Measurements from ENCODE around the gene ACSL1. TPM values are rescaled to one million over a fixed set of nuclear protein-coding genes. Genes with fewer than 3 reads are reported as not detected.
"Not testable (repeated sequence)": the region's sequence is repeated elsewhere in the genome, so short reads cannot be mapped to it uniquely, and the experiment has no call there.

Gene ACSL1
- total and polyA plus RNA-seq, 2 of the 8 experiments (the other 6 are each of a cell fraction or from before 2014, with no cell fraction given) = 2.3 to 8.7 TPM

DNA sequence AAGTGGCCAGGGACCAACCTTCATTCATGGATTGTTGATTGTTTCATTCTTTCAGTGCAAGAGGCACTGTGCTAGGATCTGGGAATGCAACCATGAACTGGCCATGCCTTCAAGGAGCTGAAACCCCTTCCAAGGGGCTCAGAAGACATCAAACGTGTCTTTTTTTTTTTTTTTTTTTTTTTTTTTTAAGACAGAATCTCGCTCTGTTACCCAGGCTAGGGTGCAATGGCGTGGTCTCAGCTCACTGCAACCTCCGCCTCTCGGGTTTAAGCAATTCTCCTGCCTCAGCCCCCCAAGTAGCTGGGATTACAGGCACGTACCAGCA is 13.3 kb upstream of the ACSL1 start:
- H2BK12ac ChIP-seq (ENCODE audit: low read depth, low read length); H3K36me3 ChIP-seq (ENCODE audit: control insufficient read depth in 2 of 4, insufficient read depth in 4 of 4, low read length in 3 of 4); CTCF ChIA-PET (ENCODE audit: partially characterized antibody); H3K23me2 ChIP-seq (ENCODE audit: low read depth, low read length); H3K79me1 ChIP-seq (ENCODE audit: low read depth, low read length); POLR2A ChIA-PET (ENCODE audit: partially characterized antibody); H2BK20ac ChIP-seq (ENCODE audit: low read length); H3K9me3 ChIP-seq (ENCODE audit: insufficient read depth in 2 of 2, low read depth in 1 of 2, low read length in 1 of 2); H4K20me1 ChIP-seq (replicated peaks in 1 of 2; ENCODE audit: control insufficient read depth in 1 of 2, insufficient read depth in 2 of 2, low read length in 2 of 2); H3K27ac ChIP-seq (ENCODE audit: low read depth, low read length); H4K8ac ChIP-seq (ENCODE audit: extremely low read depth, insufficient read depth, low read length); H3K56ac ChIP-seq (replicated peaks; ENCODE audit: insufficient read length, low read depth, low read length); H2BK15ac ChIP-seq (ENCODE audit: low read length); H2BK120ac ChIP-seq (replicated peaks; ENCODE audit: low read depth, low read length); H4K91ac ChIP-seq (replicated peaks; ENCODE audit: insufficient read length, low read length); H2AK5ac ChIP-seq (ENCODE audit: low read depth, low read length); H3K4me2 ChIP-seq (ENCODE audit: insufficient read depth in 1 of 2, low read depth in 2 of 2, low read length in 2 of 2); H3K9ac ChIP-seq (replicated peaks in 1 of 4; ENCODE audit: extremely low read depth in 1 of 4, low read depth in 3 of 4, low read length in 3 of 4); H3K79me2 ChIP-seq (ENCODE audit: control insufficient read depth in 1 of 2, insufficient read depth in 2 of 2, low read length in 2 of 2); H3K14ac ChIP-seq (ENCODE audit: insufficient read length); H2BK5ac ChIP-seq (ENCODE audit: low read depth, low read length); H2AFZ ChIP-seq (ENCODE audit: low read length); FAIRE-seq; H4K5ac ChIP-seq (ENCODE audit: insufficient read length, low read depth, low read length); H3K27me3 ChIP-seq (replicated peaks in 1 of 4; ENCODE audit: control insufficient read depth in 3 of 4, extremely low read depth in 1 of 4, insufficient read depth in 3 of 4, low read length in 3 of 4); H3K4ac ChIP-seq (replicated peaks; ENCODE audit: insufficient read length, low read depth, low read length); H3K4me3 ChIP-seq (ENCODE audit: extremely low read depth in 1 of 4, insufficient read depth in 2 of 4, low read depth in 3 of 4, low read length in 4 of 4); H3K18ac ChIP-seq (ENCODE audit: extremely low read depth, low read length); DNase-seq (ENCODE audit: low read depth in 1 of 2, low spot score in 2 of 2); H3K4me1 ChIP-seq (replicated peaks in 1 of 4; ENCODE audit: control insufficient read depth in 3 of 4, insufficient read depth in 4 of 4, low read length in 3 of 4); H3K23ac ChIP-seq (ENCODE audit: insufficient read length): not testable (repeated sequence)
- 95% methylated on average over 6 of the region's 6 CpGs; no CpG with 5 or more reads in 1 of the 2 experiments for WGBS, 2 experiments (ENCODE audit: extremely low coverage in 1 of 2, insufficient coverage in 1 of 2, insufficient read length in 1 of 2, insufficient replicate concordance in 2 of 2, low coverage in 1 of 2, low lambda C conversion rate in 2 of 2, missing lambda C conversion rate in 1 of 2)

Data from H1 (cell line).